ENCODE data around the gene GOLGA8B.
"Not testable (repeated sequence)": the region's sequence is repeated elsewhere in the genome, so short reads cannot be mapped to it uniquely, and the experiment has no call there.

Gene GOLGA8B

GRCh38 chr15:34597316-34597715 lies 13.9 kb upstream of the GOLGA8B start:
- no peak for DNase-seq

GRCh38 chr15:34594361-34594760 lies 10.9 kb upstream of the GOLGA8B start:
- no peak for DNase-seq

- DNase-seq: no peak
Measured at GRCh38 chr15:34591306-34591705, 7.9 kb upstream of the GOLGA8B start.

GRCh38 chr15:34588046-34588674 lies 4.7 kb upstream of the GOLGA8B start:
- peak; percentile 72 for DNase-seq

GRCh38 chr15:34585966-34586365 lies 2.5 kb upstream of the GOLGA8B start:
- not testable (repeated sequence) for DNase-seq

- no peak for DNase-seq
Measured at GRCh38 chr15:34584996-34585395, 1.5 kb upstream of the GOLGA8B start.

- no peak for DNase-seq
Measured at GRCh38 chr15:34584330-34584668, 848 bp upstream of the GOLGA8B start.

- peak; percentile 23 for DNase-seq
Measured at GRCh38 chr15:34582461-34583371, 735 bp downstream of the GOLGA8B start.

- not testable (repeated sequence) for DNase-seq
Measured at GRCh38 chr15:34581687-34582460, 1.6 kb downstream of the GOLGA8B start.

- DNase-seq: no peak
Measured at GRCh38 chr15:34581043-34581365, 2.4 kb downstream of the GOLGA8B start.

GRCh38 chr15:34580251-34581042 lies 3.0 kb downstream of the GOLGA8B start:
- not testable (repeated sequence) for DNase-seq

GRCh38 chr15:34578283-34578674 lies 5.2 kb downstream of the GOLGA8B start:
- DNase-seq: no peak

- not testable (repeated sequence) for DNase-seq
Measured at GRCh38 chr15:34577658-34578282, 5.7 kb downstream of the GOLGA8B start.

GRCh38 chr15:34575035-34575434 lies 8.4 kb downstream of the GOLGA8B start:
- DNase-seq: not testable (repeated sequence)

GRCh38 chr15:34572921-34573320 lies 10.5 kb downstream of the GOLGA8B start:
- DNase-seq: not testable (repeated sequence)

GRCh38 chr15:34572019-34572641 lies 11.3 kb downstream of the GOLGA8B start:
- DNase-seq: not testable (repeated sequence)

- not testable (repeated sequence) for DNase-seq
Measured at GRCh38 chr15:34569670-34570396, 13.6 kb downstream of the GOLGA8B start.

GRCh38 chr15:34567174-34567573 lies 16.3 kb downstream of the GOLGA8B start:
- DNase-seq: not testable (repeated sequence)

GRCh38 chr15:34564711-34565110 lies 18.7 kb downstream of the GOLGA8B start:
- not testable (repeated sequence) for DNase-seq

GRCh38 chr15:34560814-34561213 lies 22.6 kb downstream of the GOLGA8B start:
- not testable (repeated sequence) for DNase-seq

- DNase-seq: not testable (repeated sequence)
Measured at GRCh38 chr15:34559764-34560163, 23.7 kb downstream of the GOLGA8B start.
